ENCODE measurements around the gene GRAMD2A.

The GRAMD2A gene

DNA sequence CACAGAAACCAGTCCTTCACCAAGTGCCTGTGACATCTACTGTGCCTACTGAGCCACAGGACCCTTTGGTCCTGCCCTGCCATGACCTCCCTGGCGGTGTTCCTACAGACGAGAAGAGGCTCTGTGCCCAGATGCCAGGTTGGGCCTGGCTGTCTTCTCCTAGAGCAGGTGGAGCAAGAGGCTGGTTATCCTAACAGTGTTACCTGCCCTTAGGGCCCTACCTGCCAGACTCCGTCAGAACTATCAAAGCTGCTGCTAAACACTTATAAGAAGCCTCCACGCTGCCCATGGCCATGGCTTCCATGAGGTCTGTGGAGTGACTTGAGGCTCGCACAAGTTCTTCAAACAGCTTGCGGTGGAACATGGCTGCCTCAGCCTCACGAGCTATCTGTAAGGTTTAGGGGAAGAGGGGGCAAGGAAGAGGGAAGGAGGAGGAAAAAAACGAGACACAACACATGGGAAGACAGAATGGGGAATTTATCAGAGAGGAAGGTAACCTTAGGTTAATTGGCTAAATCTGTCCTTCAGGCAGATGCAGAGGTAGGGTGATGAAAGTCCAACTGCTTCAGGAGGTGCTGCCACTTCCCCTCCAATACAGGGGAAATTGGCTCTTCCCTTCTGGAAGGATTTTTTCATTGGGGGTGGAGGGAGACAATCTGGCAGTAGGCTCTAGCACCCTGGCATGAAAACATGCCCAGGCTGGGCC, 5.4 kb upstream of the GRAMD2A start:
- Histone ChIP-seq H3K4me3 (no peak overlapping the region), H3K27ac (peak overlapping the region; percentile 45 to 59)
- DNase-seq (ENCODE audit: low spot score): no peak
- TF ChIP-seq, protein P1, sequence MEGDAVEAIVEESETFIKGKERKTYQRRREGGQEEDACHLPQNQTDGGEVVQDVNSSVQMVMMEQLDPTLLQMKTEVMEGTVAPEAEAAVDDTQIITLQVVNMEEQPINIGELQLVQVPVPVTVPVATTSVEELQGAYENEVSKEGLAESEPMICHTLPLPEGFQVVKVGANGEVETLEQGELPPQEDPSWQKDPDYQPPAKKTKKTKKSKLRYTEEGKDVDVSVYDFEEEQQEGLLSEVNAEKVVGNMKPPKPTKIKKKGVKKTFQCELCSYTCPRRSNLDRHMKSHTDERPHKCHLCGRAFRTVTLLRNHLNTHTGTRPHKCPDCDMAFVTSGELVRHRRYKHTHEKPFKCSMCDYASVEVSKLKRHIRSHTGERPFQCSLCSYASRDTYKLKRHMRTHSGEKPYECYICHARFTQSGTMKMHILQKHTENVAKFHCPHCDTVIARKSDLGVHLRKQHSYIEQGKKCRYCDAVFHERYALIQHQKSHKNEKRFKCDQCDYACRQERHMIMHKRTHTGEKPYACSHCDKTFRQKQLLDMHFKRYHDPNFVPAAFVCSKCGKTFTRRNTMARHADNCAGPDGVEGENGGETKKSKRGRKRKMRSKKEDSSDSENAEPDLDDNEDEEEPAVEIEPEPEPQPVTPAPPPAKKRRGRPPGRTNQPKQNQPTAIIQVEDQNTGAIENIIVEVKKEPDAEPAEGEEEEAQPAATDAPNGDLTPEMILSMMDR (IDR thresholded peaks at IDR 0.05): no peak

DNA sequence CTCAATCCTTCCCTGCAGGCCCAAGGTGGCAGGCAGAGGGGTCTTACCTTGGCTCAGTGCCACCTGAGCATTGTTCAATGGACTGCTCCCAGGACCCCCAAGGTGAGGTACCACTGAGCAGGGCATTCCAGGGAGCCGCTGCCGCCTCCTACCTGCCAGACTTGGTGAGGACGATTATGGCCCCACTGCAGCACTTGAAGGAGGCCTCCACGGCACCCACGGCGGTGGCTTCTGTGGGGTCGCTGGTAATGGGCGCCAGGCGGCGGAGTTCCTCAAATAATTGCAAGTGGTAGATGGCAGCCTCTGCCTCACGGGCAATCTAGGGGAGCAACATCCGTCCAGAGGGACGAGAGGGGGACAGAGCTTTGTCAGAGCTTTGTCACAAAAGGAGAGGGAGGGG, 4.7 kb upstream of the GRAMD2A start:
- H3K27ac ChIP-seq: no peak overlapping the region

DNA sequence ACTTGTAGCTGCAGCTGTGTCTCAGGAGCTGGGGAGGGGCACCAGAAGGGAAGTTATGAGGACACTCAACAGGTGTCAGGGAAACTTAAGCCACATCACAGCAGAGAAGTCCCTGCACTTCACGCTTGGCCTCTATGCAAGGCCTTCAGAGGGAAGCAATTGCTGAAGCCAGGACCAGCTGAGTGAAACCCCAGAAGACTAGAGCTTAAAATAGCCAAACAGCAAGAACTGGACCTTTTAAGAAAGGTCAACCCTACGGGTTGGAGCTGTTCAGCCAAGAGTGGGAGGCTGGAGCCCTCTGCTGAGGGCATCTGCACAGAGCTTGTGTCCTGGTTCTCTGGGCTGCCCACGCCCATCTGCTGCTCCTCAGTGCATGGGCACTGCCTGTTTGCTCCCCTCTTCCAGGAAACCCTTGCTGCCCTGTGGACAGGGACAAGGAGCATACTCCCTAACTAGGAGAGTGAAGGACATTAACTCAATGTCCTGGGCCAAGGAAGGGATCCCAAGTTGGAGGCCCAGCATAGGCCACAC, 3.9 kb upstream of the GRAMD2A start:
- no peak overlapping the region for H3K4me3 ChIP-seq
- H3K27ac ChIP-seq: no peak overlapping the region
- no peak for DNase-seq (ENCODE audit: low spot score)
- TF ChIP-seq, protein P1 (IDR thresholded peaks at IDR 0.05): no peak

More for the DNA sequence above, 4.7 kb upstream of the GRAMD2A start:
- no peak for DNase-seq (ENCODE audit: low spot score)
- no peak overlapping the region for H3K4me3 ChIP-seq
- TF ChIP-seq, protein P1 (IDR thresholded peaks at IDR 0.05): no peak

DNA sequence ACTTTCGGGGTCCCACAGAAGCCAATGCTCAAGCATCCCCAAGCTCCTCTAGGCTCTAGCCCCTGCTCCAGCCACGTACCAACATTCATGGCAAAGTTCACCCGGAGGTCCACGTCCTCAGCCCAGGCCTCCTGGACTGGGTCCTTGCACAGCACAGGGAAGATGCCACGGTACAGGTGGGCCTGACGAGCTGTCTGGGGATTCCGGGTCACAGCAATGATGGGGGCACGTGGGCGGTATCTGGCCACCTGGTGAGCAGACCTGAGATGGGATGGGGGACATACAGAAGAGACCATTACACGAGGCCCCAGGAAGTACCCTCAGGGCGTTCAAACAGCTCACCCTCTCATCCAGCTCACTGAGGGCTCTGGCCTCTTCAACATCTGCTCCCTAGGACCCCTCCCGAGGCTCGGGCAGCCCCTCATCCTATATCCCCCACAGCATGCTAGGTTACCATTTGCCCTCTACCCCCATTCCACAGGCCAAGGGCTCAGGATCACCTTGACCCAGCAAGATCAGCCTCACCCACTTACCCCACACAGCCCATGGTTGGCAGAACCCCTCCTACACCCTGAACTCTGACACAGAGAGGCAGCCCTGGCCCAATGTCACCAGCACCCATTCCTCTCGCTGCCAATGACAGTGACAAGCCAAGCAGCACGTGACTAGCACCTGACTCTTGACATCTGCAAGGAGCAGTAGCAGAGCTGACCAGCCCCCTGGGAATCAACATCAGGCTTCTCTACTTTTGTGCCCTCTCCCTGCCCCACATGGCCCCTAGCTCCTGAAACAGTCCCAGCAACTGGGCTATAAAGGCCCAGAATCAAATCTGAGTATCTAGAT, 3.0 kb upstream of the GRAMD2A start:
- peak overlapping the region in 1 of 2 donors; percentile 17 for H3K27ac ChIP-seq
- no peak overlapping the region for H3K4me3 ChIP-seq
- TF ChIP-seq, protein P1 (IDR thresholded peaks at IDR 0.05): no peak
- DNase-seq (ENCODE audit: low spot score): no peak

DNA sequence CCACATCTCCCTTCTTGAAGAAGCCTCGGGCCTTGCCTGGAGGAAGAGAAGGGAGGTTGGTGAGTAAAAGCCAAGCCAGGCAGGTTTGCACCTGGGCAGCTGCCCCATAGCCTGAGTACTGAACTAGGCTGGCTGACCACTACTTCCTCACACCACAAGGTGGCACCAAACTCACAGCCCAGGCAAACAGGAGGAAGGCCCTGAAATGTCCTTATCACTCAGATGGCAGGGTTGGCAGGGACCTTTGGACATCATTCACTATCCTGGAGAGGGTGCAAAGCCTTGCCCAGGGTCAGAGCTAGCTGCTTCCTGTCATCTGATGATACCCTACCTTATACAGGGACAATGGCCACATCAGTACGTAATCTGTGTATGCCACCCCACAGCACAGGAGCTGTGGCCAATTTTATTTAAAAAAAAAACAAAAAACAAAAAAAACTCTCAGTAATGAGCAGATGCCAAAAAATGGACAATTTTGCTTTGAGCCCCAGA, 2.2 kb upstream of the GRAMD2A start:
- TF ChIP-seq, protein P1 (IDR thresholded peaks at IDR 0.05): peak; percentile 85
- Histone ChIP-seq H3K4me3 (no peak overlapping the region), H3K27ac (no peak overlapping the region)
- DNase-seq (ENCODE audit: low spot score): no peak

DNA sequence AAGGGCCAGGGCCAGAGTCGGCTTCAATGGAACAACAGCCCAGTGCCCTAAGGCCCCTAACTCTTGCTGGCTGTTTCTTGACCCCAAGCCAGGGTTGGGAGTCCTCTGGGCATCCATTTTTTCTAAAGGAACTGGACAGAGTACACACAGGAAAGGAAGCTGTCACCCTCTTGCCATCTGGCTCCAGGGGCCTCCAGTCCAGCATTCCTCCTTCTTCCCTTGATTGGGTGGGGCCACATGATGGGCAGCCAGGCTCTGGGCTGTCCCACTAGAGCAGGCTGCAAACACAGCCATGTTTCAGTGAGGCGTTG, 1.6 kb upstream of the GRAMD2A start:
- Histone ChIP-seq H3K4me3 (no peak overlapping the region), H3K27ac (no peak overlapping the region)
- no peak for DNase-seq (ENCODE audit: low spot score)
- TF ChIP-seq, protein P1 (IDR thresholded peaks at IDR 0.05): no peak
